WTC11 (cell line): Measurements from ENCODE around the gene NAB1.

ENCODE experiments used
- CBFB ChIP-seq: sonication (generic); formaldehyde crosslinking; IDR thresholded peaks from 2 replicates; pipeline ENCODE4 v1.8.1; 2022; ENCODE audit warnings: mild to moderate bottlenecking, low read depth, missing genetic modification reagents
- CTCF ChIP-seq: fragments of 200-600 bp; IDR thresholded peaks from 2 replicates; pipeline ENCODE4 v1.8.0; 2022; ENCODE audit warnings: antibody characterized with exemption
- USF2 ChIP-seq: sonication (generic); formaldehyde crosslinking; IDR thresholded peaks from 2 replicates; pipeline ENCODE4 v1.8.1; 2023; ENCODE audit warnings: mild to moderate bottlenecking, missing genetic modification reagents, moderate library complexity
- ZNF138 ChIP-seq: sonication (generic); formaldehyde crosslinking; conservative IDR thresholded peaks from 2 replicates; pipeline ENCODE4 v1.8.1; 2022; ENCODE audit warnings: mild to moderate bottlenecking, moderate library complexity, missing genetic modification reagents
- TF ChIP-seq, protein P1 (sequence below): sonication (generic); formaldehyde crosslinking; IDR thresholded peaks from 2 replicates; pipeline ENCODE4 v1.8.0; 2022; ENCODE audit warnings: missing genetic modification reagents
- TF ChIP-seq, protein P2 (sequence below): sonication (generic); formaldehyde crosslinking; IDR thresholded peaks from 2 replicates; pipeline ENCODE4 v1.8.0; 2022; ENCODE audit warnings: mild to moderate bottlenecking, missing genetic modification reagents
- TF ChIP-seq, protein P3 (sequence below): sonication (generic); formaldehyde crosslinking; IDR thresholded peaks from 2 replicates; pipeline ENCODE4 v1.8.0; 2023; ENCODE audit warnings: missing genetic modification reagents

DNA sequence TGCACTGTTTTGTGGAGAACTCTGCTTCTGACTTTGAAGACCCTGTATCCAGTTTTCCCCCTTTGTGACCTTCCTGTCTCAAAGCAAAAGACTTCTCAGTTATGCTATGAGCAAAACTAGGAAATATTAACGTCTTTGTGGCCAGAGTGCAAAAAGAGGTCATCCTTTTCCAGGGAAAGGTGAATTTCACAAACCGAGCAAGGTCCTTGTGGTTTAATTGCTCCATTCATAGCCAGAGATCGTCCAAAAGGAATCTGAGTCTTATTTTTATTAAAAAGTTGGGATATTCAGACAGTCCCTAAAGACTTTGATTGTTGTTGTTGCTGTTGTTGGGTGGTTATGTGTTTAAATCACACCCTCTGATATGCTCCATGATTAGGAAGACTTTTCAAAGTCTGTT is 77.4 kb downstream of the NAB1 start:
- TF ChIP-seq, protein P1, sequence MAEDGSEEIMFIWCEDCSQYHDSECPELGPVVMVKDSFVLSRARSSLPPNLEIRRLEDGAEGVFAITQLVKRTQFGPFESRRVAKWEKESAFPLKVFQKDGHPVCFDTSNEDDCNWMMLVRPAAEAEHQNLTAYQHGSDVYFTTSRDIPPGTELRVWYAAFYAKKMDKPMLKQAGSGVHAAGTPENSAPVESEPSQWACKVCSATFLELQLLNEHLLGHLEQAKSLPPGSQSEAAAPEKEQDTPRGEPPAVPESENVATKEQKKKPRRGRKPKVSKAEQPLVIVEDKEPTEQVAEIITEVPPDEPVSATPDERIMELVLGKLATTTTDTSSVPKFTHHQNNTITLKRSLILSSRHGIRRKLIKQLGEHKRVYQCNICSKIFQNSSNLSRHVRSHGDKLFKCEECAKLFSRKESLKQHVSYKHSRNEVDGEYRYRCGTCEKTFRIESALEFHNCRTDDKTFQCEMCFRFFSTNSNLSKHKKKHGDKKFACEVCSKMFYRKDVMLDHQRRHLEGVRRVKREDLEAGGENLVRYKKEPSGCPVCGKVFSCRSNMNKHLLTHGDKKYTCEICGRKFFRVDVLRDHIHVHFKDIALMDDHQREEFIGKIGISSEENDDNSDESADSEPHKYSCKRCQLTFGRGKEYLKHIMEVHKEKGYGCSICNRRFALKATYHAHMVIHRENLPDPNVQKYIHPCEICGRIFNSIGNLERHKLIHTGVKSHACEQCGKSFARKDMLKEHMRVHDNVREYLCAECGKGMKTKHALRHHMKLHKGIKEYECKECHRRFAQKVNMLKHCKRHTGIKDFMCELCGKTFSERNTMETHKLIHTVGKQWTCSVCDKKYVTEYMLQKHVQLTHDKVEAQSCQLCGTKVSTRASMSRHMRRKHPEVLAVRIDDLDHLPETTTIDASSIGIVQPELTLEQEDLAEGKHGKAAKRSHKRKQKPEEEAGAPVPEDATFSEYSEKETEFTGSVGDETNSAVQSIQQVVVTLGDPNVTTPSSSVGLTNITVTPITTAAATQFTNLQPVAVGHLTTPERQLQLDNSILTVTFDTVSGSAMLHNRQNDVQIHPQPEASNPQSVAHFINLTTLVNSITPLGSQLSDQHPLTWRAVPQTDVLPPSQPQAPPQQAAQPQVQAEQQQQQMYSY (CRISPR knock-in tag), result no peak
- TF ChIP-seq, protein P2, sequence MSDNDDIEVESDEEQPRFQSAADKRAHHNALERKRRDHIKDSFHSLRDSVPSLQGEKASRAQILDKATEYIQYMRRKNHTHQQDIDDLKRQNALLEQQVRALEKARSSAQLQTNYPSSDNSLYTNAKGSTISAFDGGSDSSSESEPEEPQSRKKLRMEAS (CRISPR knock-in tag), result no peak
- TF ChIP-seq ZNF138 (CRISPR knock-in tag) (no peak), CBFB (CRISPR knock-in tag) (no peak), CTCF (no peak), USF2 (CRISPR knock-in tag) (no peak)
- TF ChIP-seq, protein P3, sequence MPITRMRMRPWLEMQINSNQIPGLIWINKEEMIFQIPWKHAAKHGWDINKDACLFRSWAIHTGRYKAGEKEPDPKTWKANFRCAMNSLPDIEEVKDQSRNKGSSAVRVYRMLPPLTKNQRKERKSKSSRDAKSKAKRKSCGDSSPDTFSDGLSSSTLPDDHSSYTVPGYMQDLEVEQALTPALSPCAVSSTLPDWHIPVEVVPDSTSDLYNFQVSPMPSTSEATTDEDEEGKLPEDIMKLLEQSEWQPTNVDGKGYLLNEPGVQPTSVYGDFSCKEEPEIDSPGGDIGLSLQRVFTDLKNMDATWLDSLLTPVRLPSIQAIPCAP (CRISPR knock-in tag), result no peak
